ENCODE results near the gene BBS4.
A peak's percentile ranks its signal among the peaks of the same experiment; 100 is the strongest.

Gene BBS4

GRCh38 chr15:72766025-72766424 is 80.0 kb downstream of the BBS4 start:
- DNase-seq (ENCODE audit: low spot score) = no peak

GRCh38 chr15:72766780-72767179 is 80.8 kb downstream of the BBS4 start:
- no peak for DNase-seq (ENCODE audit: low spot score)

- no peak for DNase-seq (ENCODE audit: low spot score)
These were observed 84.8 kb downstream of the BBS4 start for GRCh38 chr15:72770673-72771328.

- DNase-seq (ENCODE audit: low spot score) = no peak
These were observed 85.3 kb downstream of the BBS4 start for GRCh38 chr15:72771329-72771725.

- DNase-seq (ENCODE audit: low spot score) = peak; percentile 38
These were observed 88.8 kb downstream of the BBS4 start for GRCh38 chr15:72774696-72775383.

- no peak for DNase-seq (ENCODE audit: low spot score)
These were observed 92.8 kb downstream of the BBS4 start for GRCh38 chr15:72778796-72779195.

- no peak for DNase-seq (ENCODE audit: low spot score)
These were observed 95.6 kb downstream of the BBS4 start for GRCh38 chr15:72781631-72782030.

- no peak for DNase-seq (ENCODE audit: low spot score)
These were observed 96.4 kb downstream of the BBS4 start for GRCh38 chr15:72782274-72783003.

GRCh38 chr15:72783004-72783639 is 97.1 kb downstream of the BBS4 start:
- peak; percentile 70 for DNase-seq (ENCODE audit: low spot score)

- peak; percentile 98 for DNase-seq (ENCODE audit: low spot score)
These were observed 97.8 kb downstream of the BBS4 start, which contains the start of gene ADPGK for GRCh38 chr15:72783640-72784455. Gene ADPGK (minus strand): TSS chr15:72783758. CDS start chr15:72783691, 67 bp downstream.

- no peak for DNase-seq (ENCODE audit: low spot score)
These were observed 98.5 kb downstream of the BBS4 start for GRCh38 chr15:72784456-72784876.

- DNase-seq (ENCODE audit: low spot score) = no peak
These were observed 99.4 kb downstream of the BBS4 start for GRCh38 chr15:72785432-72785831.

- no peak for DNase-seq (ENCODE audit: low spot score)
These were observed 99.8 kb downstream of the BBS4 start for GRCh38 chr15:72785841-72786240.

GRCh38 chr15:72786242-72786641 is 100.2 kb downstream of the BBS4 start:
- DNase-seq (ENCODE audit: low spot score) = no peak

- no peak for DNase-seq (ENCODE audit: low spot score)
These were observed 100.8 kb downstream of the BBS4 start for GRCh38 chr15:72786676-72787345.

GRCh38 chr15:72787526-72787925 is 101.5 kb downstream of the BBS4 start:
- DNase-seq (ENCODE audit: low spot score) = no peak

Data from germinal center (tissue), 1 donor.